KBM-7 (cell line): ENCODE results near the gene MYOZ2.

ENCODE experiments used
- DNase-seq: peaks from one replicate; pipeline ENCODE4 v3.0.0-alpha.2; 2015
- in situ Hi-C: fragments of 300-500 bp; cut with MboI; formaldehyde crosslinking; loops from 2 replicates; pipeline ENCODE4 v1.14.3; 2020; ENCODE audit warnings: low sequenced_read_pairs, low pct_unique_long_range_greater_than_20kb, mixed read lengths

MYOZ2 gene

GRCh38 chr4:119229908-119230687 lies 94.5 kb downstream of the MYOZ2 start:
- in situ Hi-C loops: no loop called here
- DNase-seq: no peak

GRCh38 chr4:119231491-119231890 lies 95.9 kb downstream of the MYOZ2 start:
- DNase-seq: no peak
- in situ Hi-C loops: no loop called here

GRCh38 chr4:119232286-119232685 lies 96.7 kb downstream of the MYOZ2 start:
- in situ Hi-C loops: no loop called here
- no peak for DNase-seq

GRCh38 chr4:119233191-119233590 lies 97.6 kb downstream of the MYOZ2 start:
- in situ Hi-C loops: no loop called here
- no peak for DNase-seq

GRCh38 chr4:119233750-119234149 lies 98.1 kb downstream of the MYOZ2 start:
- in situ Hi-C loops: no loop called here
- DNase-seq: peak; percentile 71

GRCh38 chr4:119237201-119237600 lies 101.6 kb downstream of the MYOZ2 start:
- no peak for DNase-seq
- in situ Hi-C loops: no loop called here
